SH-SY5Y (cell line): ENCODE measurements around the gene FOXK1.

ENCODE experiments used
- GATA2 ChIP-seq: IDR thresholded peaks from 2 replicates; pipeline ENCODE4 v1.6.1; 2011; ENCODE audit warnings: mild to moderate bottlenecking, low read depth, low read length
- GATA3 ChIP-seq: IDR thresholded peaks from 2 replicates; pipeline ENCODE4 v1.6.1; 2011; ENCODE audit warnings: low read depth, mild to moderate bottlenecking, low read length, moderate library complexity

DNA sequence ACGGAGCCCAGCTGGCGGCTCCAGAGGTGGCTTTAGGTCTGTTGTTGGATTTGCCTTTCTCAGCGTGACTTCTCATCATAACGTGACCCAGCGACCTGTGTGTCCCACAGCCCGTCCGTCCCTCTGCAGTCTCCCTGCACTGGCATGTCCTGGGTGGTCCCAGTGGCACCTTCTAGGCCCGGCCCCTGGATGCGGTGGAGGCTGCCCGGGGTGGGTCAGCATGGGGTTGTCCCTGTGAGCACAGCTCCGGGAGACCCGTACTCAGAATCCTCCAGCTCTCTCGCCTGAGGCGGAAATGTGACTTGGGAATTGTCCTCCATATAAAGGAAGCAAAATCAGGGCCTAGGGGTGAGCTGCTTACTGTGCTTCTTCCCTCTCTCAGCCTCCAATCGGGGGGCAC, 67.7 kb downstream of the FOXK1 start:
- TF ChIP-seq GATA2, result no peak
- TF ChIP-seq GATA3, result no peak
